Measurements from ENCODE around the gene TMPO. TPM values are rescaled to one million over a fixed set of nuclear protein-coding genes. Genes with fewer than 3 reads are reported as not detected.

Gene TMPO
- polyA plus RNA-seq, 1 of the 3 experiments (the other 2 are of a cell fraction) = 20.8 TPM

DNA sequence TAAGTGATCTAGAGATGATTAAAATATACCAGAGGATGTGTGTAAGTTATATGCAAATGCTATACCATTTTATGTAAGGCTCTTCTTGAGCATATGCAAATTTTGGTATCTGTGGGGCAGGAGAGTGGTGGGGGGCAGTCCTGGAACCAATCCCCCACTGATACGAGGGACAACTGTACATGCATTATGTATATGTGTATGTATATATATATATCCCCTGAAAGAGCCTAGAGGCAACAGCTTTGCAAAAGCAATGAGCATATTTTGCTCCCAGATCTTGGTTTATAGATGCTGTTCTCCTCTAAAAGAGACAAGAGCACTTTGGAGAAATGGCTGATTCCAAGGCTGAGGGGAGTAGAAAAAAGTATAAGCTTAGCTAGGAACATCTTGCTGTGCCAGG is 65.7 kb downstream of the TMPO start:
- H3K9me2 ChIP-seq = no peaks in the 10 kb centered on the region
- H3K27ac ChIP-seq (ENCODE audit: low read depth in 2 of 2, low read length in 1 of 2) = no peak overlapping the region
- TF ChIP-seq CHD2 (IDR thresholded peaks at IDR 0.05; ENCODE audit: low read length, partially characterized antibody) (no peak), MXI1 (IDR thresholded peaks at IDR 0.05; ENCODE audit: low read depth, low read length) (no peak), GATA2 (CRISPR knock-in tag; IDR thresholded peaks at IDR 0.05) (no peak), NRF1 (IDR thresholded peaks at IDR 0.05; ENCODE audit: low read depth, low read length) (no peak), TCF12 (IDR thresholded peaks at IDR 0.05) (no peak), EP300 (IDR thresholded peaks at IDR 0.05; ENCODE audit: borderline replicate concordance in 1 of 2, low read depth in 1 of 2, low read length in 1 of 2) (no peak), SMC3 (IDR thresholded peaks at IDR 0.05; ENCODE audit: low read depth, low read length) (no peak), MEF2A (IDR thresholded peaks at IDR 0.05; ENCODE audit: borderline replicate concordance, low read depth) (no peak), JUND (IDR thresholded peaks at IDR 0.05) (no peak)
- TF ChIP-seq, protein P1, sequence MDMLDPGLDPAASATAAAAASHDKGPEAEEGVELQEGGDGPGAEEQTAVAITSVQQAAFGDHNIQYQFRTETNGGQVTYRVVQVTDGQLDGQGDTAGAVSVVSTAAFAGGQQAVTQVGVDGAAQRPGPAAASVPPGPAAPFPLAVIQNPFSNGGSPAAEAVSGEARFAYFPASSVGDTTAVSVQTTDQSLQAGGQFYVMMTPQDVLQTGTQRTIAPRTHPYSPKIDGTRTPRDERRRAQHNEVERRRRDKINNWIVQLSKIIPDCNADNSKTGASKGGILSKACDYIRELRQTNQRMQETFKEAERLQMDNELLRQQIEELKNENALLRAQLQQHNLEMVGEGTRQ (IDR thresholded peaks at IDR 0.05; ENCODE audit: borderline replicate concordance, low read depth, low read length) = no peak
- TF ChIP-seq, protein P2, sequence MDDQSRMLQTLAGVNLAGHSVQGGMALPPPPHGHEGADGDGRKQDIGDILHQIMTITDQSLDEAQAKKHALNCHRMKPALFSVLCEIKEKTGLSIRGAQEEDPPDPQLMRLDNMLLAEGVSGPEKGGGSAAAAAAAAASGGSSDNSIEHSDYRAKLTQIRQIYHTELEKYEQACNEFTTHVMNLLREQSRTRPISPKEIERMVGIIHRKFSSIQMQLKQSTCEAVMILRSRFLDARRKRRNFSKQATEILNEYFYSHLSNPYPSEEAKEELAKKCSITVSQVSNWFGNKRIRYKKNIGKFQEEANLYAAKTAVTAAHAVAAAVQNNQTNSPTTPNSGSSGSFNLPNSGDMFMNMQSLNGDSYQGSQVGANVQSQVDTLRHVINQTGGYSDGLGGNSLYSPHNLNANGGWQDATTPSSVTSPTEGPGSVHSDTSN (IDR thresholded peaks at IDR 0.05) = no peak
- TF ChIP-seq, protein P3, sequence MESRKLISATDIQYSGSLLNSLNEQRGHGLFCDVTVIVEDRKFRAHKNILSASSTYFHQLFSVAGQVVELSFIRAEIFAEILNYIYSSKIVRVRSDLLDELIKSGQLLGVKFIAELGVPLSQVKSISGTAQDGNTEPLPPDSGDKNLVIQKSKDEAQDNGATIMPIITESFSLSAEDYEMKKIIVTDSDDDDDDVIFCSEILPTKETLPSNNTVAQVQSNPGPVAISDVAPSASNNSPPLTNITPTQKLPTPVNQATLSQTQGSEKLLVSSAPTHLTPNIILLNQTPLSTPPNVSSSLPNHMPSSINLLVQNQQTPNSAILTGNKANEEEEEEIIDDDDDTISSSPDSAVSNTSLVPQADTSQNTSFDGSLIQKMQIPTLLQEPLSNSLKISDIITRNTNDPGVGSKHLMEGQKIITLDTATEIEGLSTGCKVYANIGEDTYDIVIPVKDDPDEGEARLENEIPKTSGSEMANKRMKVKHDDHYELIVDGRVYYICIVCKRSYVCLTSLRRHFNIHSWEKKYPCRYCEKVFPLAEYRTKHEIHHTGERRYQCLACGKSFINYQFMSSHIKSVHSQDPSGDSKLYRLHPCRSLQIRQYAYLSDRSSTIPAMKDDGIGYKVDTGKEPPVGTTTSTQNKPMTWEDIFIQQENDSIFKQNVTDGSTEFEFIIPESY (IDR thresholded peaks at IDR 0.05; ENCODE audit: borderline replicate concordance, low read depth) = no peak
- ChIA-PET POLR2A (interaction anchor here (1.3 kb wide), 1 partner anchor 13 kb away, joined by 6 read pairs; the partner anchor contains the start of gene SLC25A3), CTCF (interaction anchor here (0.6 to 1.9 kb wide), 3 partner anchors 15 to 177 kb away, joined by 3 to 6 read pairs (median 4); no protein-coding TSS in a partner anchor)
- no peaks in the 10 kb centered on the region for H3K27me3 ChIP-seq (ENCODE audit: insufficient read depth)
- H3K4me2 ChIP-seq = no peak overlapping the region
- no peak for DNase-seq
- no peak overlapping the region for H2AFZ ChIP-seq (ENCODE audit: low read depth)
- H3K9ac ChIP-seq = no peak overlapping the region
- WGBS (ENCODE audit: low lambda C conversion rate) = 86% methylated on average over 1 of the region's 1 CpG
- H3K4me3 ChIP-seq (ENCODE audit: low read depth in 2 of 2, low read length in 1 of 2) = no peak overlapping the region
- no peaks in the 10 kb centered on the region for H3K36me3 ChIP-seq (replicated peaks in 1 of 2; ENCODE audit: control insufficient read depth in 1 of 2, insufficient read depth in 2 of 2, low read length in 1 of 2)
- no peaks in the 10 kb centered on the region for H3K79me2 ChIP-seq (ENCODE audit: insufficient read depth)
- H4K20me1 ChIP-seq (ENCODE audit: insufficient read depth) = no peaks in the 10 kb centered on the region
- H3F3A ChIP-seq (replicated peaks; ENCODE audit: insufficient read depth) = peaks cover 9% of the 10 kb centered on the region
- H3K4me1 ChIP-seq (ENCODE audit: control insufficient read depth in 1 of 2, insufficient read depth in 2 of 2, low read depth in 1 of 2, low read length in 1 of 2) = 0 out of 4 replicates have a peak, but pooled peaks cover 0 to 4% of the 10 kb centered on the region in 2 experiments
- H3K9me3 ChIP-seq = no peaks in the 10 kb centered on the region

DNA sequence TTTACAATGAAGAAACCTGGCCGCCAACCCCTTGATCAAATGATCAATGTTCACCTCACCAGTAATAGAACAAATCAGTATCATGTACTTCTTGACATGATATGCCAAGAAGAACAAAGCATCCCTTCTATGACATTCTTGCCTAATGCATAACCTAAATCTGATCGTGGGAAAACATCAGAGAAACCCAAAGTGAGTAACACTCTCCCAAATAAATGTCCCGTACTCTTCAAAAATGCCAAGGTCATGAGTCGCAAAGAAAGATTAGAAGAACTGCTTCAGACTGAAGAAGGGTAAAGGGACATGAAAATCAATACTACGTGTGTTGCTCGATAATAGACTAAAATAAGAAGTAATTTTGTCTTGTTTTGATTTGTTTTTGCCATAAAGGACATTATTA is 66.7 kb downstream of the TMPO start:
- Histone ChIP-seq H2AFZ (ENCODE audit: low read depth) (no peak overlapping the region), H3K79me2 (ENCODE audit: insufficient read depth) (no peaks in the 10 kb centered on the region), H3K9me3 (no peaks in the 10 kb centered on the region), H4K20me1 (ENCODE audit: insufficient read depth) (no peaks in the 10 kb centered on the region), H3K27me3 (ENCODE audit: insufficient read depth) (no peaks in the 10 kb centered on the region), H3K4me2 (no peak overlapping the region), H3K27ac (ENCODE audit: low read depth in 2 of 2, low read length in 1 of 2) (no peak overlapping the region), H3K9ac (no peak overlapping the region), H3K4me3 (ENCODE audit: low read depth in 2 of 2, low read length in 1 of 2) (no peak overlapping the region), H3K36me3 (replicated peaks in 1 of 2; ENCODE audit: control insufficient read depth in 1 of 2, insufficient read depth in 2 of 2, low read length in 1 of 2) (no peaks in the 10 kb centered on the region), H3K4me1 (ENCODE audit: control insufficient read depth in 1 of 2, insufficient read depth in 2 of 2, low read depth in 1 of 2, low read length in 1 of 2) (0 out of 4 replicates have a peak, but pooled peaks cover 0 to 4% of the 10 kb centered on the region in 2 experiments), H3K9me2 (no peaks in the 10 kb centered on the region), H3F3A (replicated peaks; ENCODE audit: insufficient read depth) (peaks cover 9% of the 10 kb centered on the region)
- TF ChIP-seq MXI1 (IDR thresholded peaks at IDR 0.05; ENCODE audit: low read depth, low read length) (no peak), RXRA (IDR thresholded peaks at IDR 0.05; ENCODE audit: borderline replicate concordance, low read depth) (no peak), GATA2 (CRISPR knock-in tag; IDR thresholded peaks at IDR 0.05) (no peak), GABPA (IDR thresholded peaks at IDR 0.05; ENCODE audit: low read depth) (no peak), JUND (IDR thresholded peaks at IDR 0.05) (no peak), ELF1 (IDR thresholded peaks at IDR 0.05) (no peak), TEAD4 (IDR thresholded peaks at IDR 0.05; ENCODE audit: borderline replicate concordance, insufficient read depth) (no peak), TAF1 (IDR thresholded peaks at IDR 0.05; ENCODE audit: borderline replicate concordance, low read depth, low read length) (no peak)
- TF ChIP-seq, protein P4, sequence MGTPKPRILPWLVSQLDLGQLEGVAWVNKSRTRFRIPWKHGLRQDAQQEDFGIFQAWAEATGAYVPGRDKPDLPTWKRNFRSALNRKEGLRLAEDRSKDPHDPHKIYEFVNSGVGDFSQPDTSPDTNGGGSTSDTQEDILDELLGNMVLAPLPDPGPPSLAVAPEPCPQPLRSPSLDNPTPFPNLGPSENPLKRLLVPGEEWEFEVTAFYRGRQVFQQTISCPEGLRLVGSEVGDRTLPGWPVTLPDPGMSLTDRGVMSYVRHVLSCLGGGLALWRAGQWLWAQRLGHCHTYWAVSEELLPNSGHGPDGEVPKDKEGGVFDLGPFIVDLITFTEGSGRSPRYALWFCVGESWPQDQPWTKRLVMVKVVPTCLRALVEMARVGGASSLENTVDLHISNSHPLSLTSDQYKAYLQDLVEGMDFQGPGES (IDR thresholded peaks at IDR 0.05; ENCODE audit: low read depth, low read length) = no peak
- TF ChIP-seq, protein P5, sequence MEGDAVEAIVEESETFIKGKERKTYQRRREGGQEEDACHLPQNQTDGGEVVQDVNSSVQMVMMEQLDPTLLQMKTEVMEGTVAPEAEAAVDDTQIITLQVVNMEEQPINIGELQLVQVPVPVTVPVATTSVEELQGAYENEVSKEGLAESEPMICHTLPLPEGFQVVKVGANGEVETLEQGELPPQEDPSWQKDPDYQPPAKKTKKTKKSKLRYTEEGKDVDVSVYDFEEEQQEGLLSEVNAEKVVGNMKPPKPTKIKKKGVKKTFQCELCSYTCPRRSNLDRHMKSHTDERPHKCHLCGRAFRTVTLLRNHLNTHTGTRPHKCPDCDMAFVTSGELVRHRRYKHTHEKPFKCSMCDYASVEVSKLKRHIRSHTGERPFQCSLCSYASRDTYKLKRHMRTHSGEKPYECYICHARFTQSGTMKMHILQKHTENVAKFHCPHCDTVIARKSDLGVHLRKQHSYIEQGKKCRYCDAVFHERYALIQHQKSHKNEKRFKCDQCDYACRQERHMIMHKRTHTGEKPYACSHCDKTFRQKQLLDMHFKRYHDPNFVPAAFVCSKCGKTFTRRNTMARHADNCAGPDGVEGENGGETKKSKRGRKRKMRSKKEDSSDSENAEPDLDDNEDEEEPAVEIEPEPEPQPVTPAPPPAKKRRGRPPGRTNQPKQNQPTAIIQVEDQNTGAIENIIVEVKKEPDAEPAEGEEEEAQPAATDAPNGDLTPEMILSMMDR (IDR thresholded peaks at IDR 0.05) = no peak
- 68% methylated on average over 6 of the region's 6 CpGs for WGBS (ENCODE audit: low lambda C conversion rate)
- DNase-seq = no peak
- ChIA-PET POLR2A (interaction anchor here (1.3 kb wide), 1 partner anchor 12 kb away, joined by 6 read pairs; the partner anchor contains the start of gene SLC25A3), CTCF (interaction anchor here (1.6 kb wide), 1 partner anchor 72 kb away, joined by 4 read pairs; no protein-coding TSS in a partner anchor)
